ENCODE data around the gene FRAS1.
"Not testable (repeated sequence)": the region's sequence is repeated elsewhere in the genome, so short reads cannot be mapped to it uniquely, and the experiment has no call there.

The FRAS1 gene

GRCh38 chr4:78166622-78167021 lies 109.5 kb downstream of the FRAS1 start:
- no peak for DNase-seq (ENCODE audit: low read depth in 2 of 2)

GRCh38 chr4:78167510-78167909 lies 110.4 kb downstream of the FRAS1 start:
- no peak for DNase-seq (ENCODE audit: low read depth in 2 of 2)

GRCh38 chr4:78168029-78168428 lies 110.9 kb downstream of the FRAS1 start:
- no peak for DNase-seq (ENCODE audit: low read depth in 2 of 2)

GRCh38 chr4:78169728-78170127 lies 112.6 kb downstream of the FRAS1 start:
- DNase-seq (ENCODE audit: low read depth in 2 of 2), result no peak

GRCh38 chr4:78171482-78171881 lies 114.4 kb downstream of the FRAS1 start:
- DNase-seq (ENCODE audit: low read depth in 2 of 2), result no peak

GRCh38 chr4:78174891-78175290 lies 117.8 kb downstream of the FRAS1 start:
- DNase-seq (ENCODE audit: low read depth in 2 of 2), result no peak

GRCh38 chr4:78179196-78179595 lies 122.1 kb downstream of the FRAS1 start:
- DNase-seq (ENCODE audit: low read depth in 2 of 2), result no peak

- not testable (repeated sequence) for DNase-seq (ENCODE audit: low read depth in 2 of 2)
Measured at GRCh38 chr4:78181681-78182234, 124.6 kb downstream of the FRAS1 start.

GRCh38 chr4:78184584-78184983 lies 127.5 kb downstream of the FRAS1 start:
- DNase-seq (ENCODE audit: low read depth in 2 of 2), result no peak

GRCh38 chr4:78185117-78185516 lies 128.0 kb downstream of the FRAS1 start:
- DNase-seq (ENCODE audit: low read depth in 2 of 2), result no peak

GRCh38 chr4:78186597-78187543 lies 129.7 kb downstream of the FRAS1 start:
- DNase-seq (ENCODE audit: low read depth in 2 of 2), result no peak

- no peak for DNase-seq (ENCODE audit: low read depth in 2 of 2)
Measured at GRCh38 chr4:78190068-78190467, 132.9 kb downstream of the FRAS1 start.

- DNase-seq (ENCODE audit: low read depth in 2 of 2), result no peak
Measured at GRCh38 chr4:78190595-78190994, 133.5 kb downstream of the FRAS1 start.

- DNase-seq (ENCODE audit: low read depth in 2 of 2), result no peak
Measured at GRCh38 chr4:78197947-78198346, 140.8 kb downstream of the FRAS1 start.

GRCh38 chr4:78199984-78200383 lies 142.9 kb downstream of the FRAS1 start:
- no peak for DNase-seq (ENCODE audit: low read depth in 2 of 2)

GRCh38 chr4:78200949-78201348 lies 143.8 kb downstream of the FRAS1 start:
- DNase-seq (ENCODE audit: low read depth in 2 of 2), result no peak

- DNase-seq (ENCODE audit: low read depth in 2 of 2), result no peak
Measured at GRCh38 chr4:78204176-78204575, 147.1 kb downstream of the FRAS1 start.

- no peak for DNase-seq (ENCODE audit: low read depth in 2 of 2)
Measured at GRCh38 chr4:78205591-78205990, 148.5 kb downstream of the FRAS1 start.

GRCh38 chr4:78207541-78207940 lies 150.4 kb downstream of the FRAS1 start:
- DNase-seq (ENCODE audit: low read depth in 2 of 2), result no peak

GRCh38 chr4:78207951-78208350 lies 150.8 kb downstream of the FRAS1 start:
- no peak for DNase-seq (ENCODE audit: low read depth in 2 of 2)

- not testable (repeated sequence) for DNase-seq (ENCODE audit: low read depth in 2 of 2)
Measured at GRCh38 chr4:78208896-78209295, 151.8 kb downstream of the FRAS1 start.

GRCh38 chr4:78210694-78211410 lies 153.7 kb downstream of the FRAS1 start:
- DNase-seq (ENCODE audit: low read depth in 2 of 2), result no peak

- DNase-seq (ENCODE audit: low read depth in 2 of 2), result no peak
Measured at GRCh38 chr4:78213218-78213617, 156.1 kb downstream of the FRAS1 start.
